ENCODE data around the gene ANGEL1. TPM values are rescaled to one million over a fixed set of nuclear protein-coding genes. Genes with fewer than 3 reads are reported as not detected.

ANGEL1 gene
- total RNA-seq (8.5 TPM), polyA plus RNA-seq (ENCODE audit: insufficient read depth in 1 of 8, insufficient read length in 8 of 8, low replicate concordance in 1 of 8) (10 to 100 TPM; 12.6 to 24.1 (median 15.8) TPM)
- long read RNA-seq, donor 1, full-length matches to known transcripts: 1 of 1 reads
- long read RNA-seq, donor 1, partial matches to known transcripts: 0 of 1 reads
- long read RNA-seq, donor 1, other reads (novel, unspliced or antisense): 0 of 1 reads
- long read RNA-seq, donor 2: 0 reads
- long read RNA-seq, donor 3, full-length matches to known transcripts: 4 of 4 reads
- long read RNA-seq, donor 3, partial matches to known transcripts: 0 of 4 reads
- long read RNA-seq, donor 3, other reads (novel, unspliced or antisense): 0 of 4 reads
- long read RNA-seq, donor 4, full-length matches to known transcripts: 3 of 3 reads
- long read RNA-seq, donor 4, partial matches to known transcripts: 0 of 3 reads
- long read RNA-seq, donor 4, other reads (novel, unspliced or antisense): 0 of 3 reads
- long read RNA-seq, donor 5, full-length matches to known transcripts: 8 of 8 reads
- long read RNA-seq, donor 5, partial matches to known transcripts: 0 of 8 reads
- long read RNA-seq, donor 5, other reads (novel, unspliced or antisense): 0 of 8 reads
- long read RNA-seq, donor 6, full-length matches to known transcripts: 5 of 10 reads
- long read RNA-seq, donor 6, partial matches to known transcripts: 5 of 10 reads
- long read RNA-seq, donor 6, other reads (novel, unspliced or antisense): 0 of 10 reads
- long read RNA-seq, donor 7: 0 reads
- long read RNA-seq, donor 8, full-length matches to known transcripts: 1 of 1 reads
- long read RNA-seq, donor 8, partial matches to known transcripts: 0 of 1 reads
- long read RNA-seq, donor 8, other reads (novel, unspliced or antisense): 0 of 1 reads
- long read RNA-seq, donor 9, full-length matches to known transcripts: 1 of 1 reads
- long read RNA-seq, donor 9, partial matches to known transcripts: 0 of 1 reads
- long read RNA-seq, donor 9, other reads (novel, unspliced or antisense): 0 of 1 reads
- long read RNA-seq, donor 10, full-length matches to known transcripts: 1 of 1 reads
- long read RNA-seq, donor 10, partial matches to known transcripts: 0 of 1 reads
- long read RNA-seq, donor 10, other reads (novel, unspliced or antisense): 0 of 1 reads
- long read RNA-seq, donor 11, full-length matches to known transcripts: 1 of 1 reads
- long read RNA-seq, donor 11, partial matches to known transcripts: 0 of 1 reads
- long read RNA-seq, donor 11, other reads (novel, unspliced or antisense): 0 of 1 reads

GRCh38 chr14:76812422-76813383, at the start of gene ANGEL1:
ANGEL1 (minus strand) TSS chr14:76812882; CDS start chr14:76812827, 55 bp downstream.
- H3K27me3 ChIP-seq (ENCODE audit: control insufficient read depth, insufficient read depth, low read length): no peaks in the 10 kb centered on the region
- DNase-seq: peak; percentile 97
- H3K9me3 ChIP-seq (replicated peaks; ENCODE audit: control insufficient read depth, low read depth, low read length): no peaks in the 10 kb centered on the region
- peaks cover 38% of the 10 kb centered on the region for H3K4me1 ChIP-seq (ENCODE audit: control insufficient read depth, insufficient read depth, low read length)
- H3K27ac ChIP-seq (ENCODE audit: low read length): peak within 1 kb of the TSS; percentile 82
- peak within 1 kb of the TSS; percentile 89 for H3K4me3 ChIP-seq (ENCODE audit: low read length)
- peaks cover 17% of the 10 kb centered on the region for H3K36me3 ChIP-seq (ENCODE audit: control insufficient read depth, insufficient read depth, low read length)
- 3% methylated on average over 63 of the region's 69 CpGs for WGBS (ENCODE audit: insufficient coverage)

- DNase-seq: no peak
- H3K9me3 ChIP-seq (replicated peaks; ENCODE audit: control insufficient read depth, low read depth, low read length): no peaks in the 10 kb centered on the region
- H3K27ac ChIP-seq (ENCODE audit: low read length): no peak overlapping the region
- no peak overlapping the region for H3K4me3 ChIP-seq (ENCODE audit: low read length)
- no peaks in the 10 kb centered on the region for H3K27me3 ChIP-seq (ENCODE audit: control insufficient read depth, insufficient read depth, low read length)
- H3K4me1 ChIP-seq (ENCODE audit: control insufficient read depth, insufficient read depth, low read length): peaks cover 27% of the 10 kb centered on the region
- no peaks in the 10 kb centered on the region for H3K36me3 ChIP-seq (ENCODE audit: control insufficient read depth, insufficient read depth, low read length)
- 53% methylated on average over 7 of the region's 10 CpGs for WGBS (ENCODE audit: insufficient coverage)
Observed at GRCh38 chr14:76861574-76862255, 49.0 kb upstream of the ANGEL1 start.

DNA sequence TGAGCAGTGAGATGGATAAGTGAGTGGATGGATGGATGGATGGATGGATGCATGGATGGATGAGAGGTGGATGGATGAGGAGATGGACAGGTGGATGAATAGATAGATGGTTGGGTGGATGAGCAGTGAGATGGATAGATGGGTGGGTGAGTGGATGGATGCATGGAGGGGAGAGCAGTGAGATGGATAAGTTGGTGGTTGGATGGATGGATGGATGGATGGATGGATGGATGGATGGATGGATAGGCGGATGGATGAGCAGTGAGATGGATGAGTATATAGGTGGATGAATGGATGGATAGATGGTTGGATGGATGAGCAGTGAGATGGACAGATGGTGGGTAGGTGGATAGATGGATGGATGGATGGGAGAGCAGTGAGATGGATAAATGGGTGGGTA, 44.1 kb upstream of the ANGEL1 start:
- no peaks in the 10 kb centered on the region for H3K36me3 ChIP-seq (ENCODE audit: control insufficient read depth, insufficient read depth, low read length)
- H3K4me1 ChIP-seq (ENCODE audit: control insufficient read depth, insufficient read depth, low read length): no peaks in the 10 kb centered on the region
- no peaks in the 10 kb centered on the region for H3K27me3 ChIP-seq (ENCODE audit: control insufficient read depth, insufficient read depth, low read length)
- no peak overlapping the region for H3K27ac ChIP-seq (ENCODE audit: low read length)
- DNase-seq: no peak
- WGBS (ENCODE audit: insufficient coverage): 82% methylated on average over 1 of the region's 1 CpG
- no peak overlapping the region for H3K4me3 ChIP-seq (ENCODE audit: low read length)
- H3K9me3 ChIP-seq (replicated peaks; ENCODE audit: control insufficient read depth, low read depth, low read length): no peaks in the 10 kb centered on the region

DNA sequence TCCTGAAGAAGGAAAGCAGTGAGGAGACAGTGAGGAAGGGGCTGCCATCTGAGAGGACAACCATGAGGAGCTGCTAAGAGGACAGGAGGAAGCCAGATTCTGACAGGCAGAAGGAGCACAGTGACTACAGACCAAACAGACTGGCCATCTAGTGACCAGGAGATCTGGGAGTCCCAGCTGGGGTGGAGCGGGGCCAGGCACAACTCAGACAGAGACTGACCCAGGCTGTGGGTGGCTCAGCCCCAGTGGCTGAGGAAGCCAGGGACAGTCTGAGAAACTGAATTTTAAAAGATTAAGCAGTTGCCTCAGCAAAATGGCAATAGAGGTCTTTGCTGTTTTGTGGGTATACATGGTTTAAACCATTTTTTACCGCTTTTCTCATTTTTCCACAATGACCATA, 42.4 kb upstream of the ANGEL1 start:
- Histone ChIP-seq H3K27ac (ENCODE audit: low read length) (no peak overlapping the region), H3K4me3 (ENCODE audit: low read length) (no peak overlapping the region), H3K4me1 (ENCODE audit: control insufficient read depth, insufficient read depth, low read length) (no peaks in the 10 kb centered on the region), H3K27me3 (ENCODE audit: control insufficient read depth, insufficient read depth, low read length) (no peaks in the 10 kb centered on the region), H3K36me3 (ENCODE audit: control insufficient read depth, insufficient read depth, low read length) (no peaks in the 10 kb centered on the region), H3K9me3 (replicated peaks; ENCODE audit: control insufficient read depth, low read depth, low read length) (no peaks in the 10 kb centered on the region)
- DNase-seq: no peak
- 69% methylated on average over 1 of the region's 2 CpGs for WGBS (ENCODE audit: insufficient coverage)

- no peak overlapping the region for H3K27ac ChIP-seq (ENCODE audit: low read length)
- no peaks in the 10 kb centered on the region for H3K27me3 ChIP-seq (ENCODE audit: control insufficient read depth, insufficient read depth, low read length)
- peaks cover 6% of the 10 kb centered on the region for H3K4me1 ChIP-seq (ENCODE audit: control insufficient read depth, insufficient read depth, low read length)
- no peaks in the 10 kb centered on the region for H3K36me3 ChIP-seq (ENCODE audit: control insufficient read depth, insufficient read depth, low read length)
- no peak for DNase-seq
- WGBS (ENCODE audit: insufficient coverage): 80% methylated on average over 4 of the region's 6 CpGs
- H3K9me3 ChIP-seq (replicated peaks; ENCODE audit: control insufficient read depth, low read depth, low read length): no peaks in the 10 kb centered on the region
- no peak overlapping the region for H3K4me3 ChIP-seq (ENCODE audit: low read length)
Observed at GRCh38 chr14:76848879-76849278, 36.2 kb upstream of the ANGEL1 start.

GRCh38 chr14:76846331-76847047, 33.8 kb upstream of the ANGEL1 start:
- Histone ChIP-seq H3K36me3 (ENCODE audit: control insufficient read depth, insufficient read depth, low read length) (no peaks in the 10 kb centered on the region), H3K27me3 (ENCODE audit: control insufficient read depth, insufficient read depth, low read length) (no peaks in the 10 kb centered on the region), H3K4me3 (ENCODE audit: low read length) (no peak overlapping the region), H3K27ac (ENCODE audit: low read length) (no peak overlapping the region), H3K9me3 (replicated peaks; ENCODE audit: control insufficient read depth, low read depth, low read length) (no peaks in the 10 kb centered on the region), H3K4me1 (ENCODE audit: control insufficient read depth, insufficient read depth, low read length) (peaks cover 6% of the 10 kb centered on the region)
- DNase-seq: no peak
- WGBS (ENCODE audit: insufficient coverage): 66% methylated on average over 6 of the region's 7 CpGs

DNA sequence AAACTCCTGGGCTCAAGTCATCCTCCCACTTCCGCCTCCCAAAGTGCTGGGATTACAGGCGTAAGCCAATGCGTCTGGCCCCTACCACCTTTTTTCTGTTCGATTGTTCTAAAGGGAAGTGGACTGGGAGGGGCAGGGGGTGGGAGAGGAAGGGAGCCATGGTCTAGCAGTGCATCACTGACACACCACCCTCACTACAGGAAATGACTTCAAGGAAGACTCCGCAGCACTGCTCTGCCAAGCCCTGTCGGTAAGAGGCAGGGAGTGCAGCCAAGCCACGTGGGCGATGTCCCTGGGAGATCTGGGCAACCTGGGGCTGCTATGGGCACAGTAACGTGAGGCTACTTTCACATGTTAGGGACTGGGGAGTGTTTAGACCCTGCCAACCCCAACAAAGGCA, 31.5 kb upstream of the ANGEL1 start:
- H3K4me3 ChIP-seq (ENCODE audit: low read length): no peak overlapping the region
- peaks cover 6% of the 10 kb centered on the region for H3K4me1 ChIP-seq (ENCODE audit: control insufficient read depth, insufficient read depth, low read length)
- WGBS (ENCODE audit: insufficient coverage): no CpG with 5 or more reads among the region's 9 CpGs
- H3K27ac ChIP-seq (ENCODE audit: low read length): peak overlapping the region; percentile 69
- peak; percentile 65 for DNase-seq
- no peaks in the 10 kb centered on the region for H3K9me3 ChIP-seq (replicated peaks; ENCODE audit: control insufficient read depth, low read depth, low read length)
- no peaks in the 10 kb centered on the region for H3K36me3 ChIP-seq (ENCODE audit: control insufficient read depth, insufficient read depth, low read length)
- no peaks in the 10 kb centered on the region for H3K27me3 ChIP-seq (ENCODE audit: control insufficient read depth, insufficient read depth, low read length)

GRCh38 chr14:76842414-76842813, 29.7 kb upstream of the ANGEL1 start:
- no peak for DNase-seq
- no peaks in the 10 kb centered on the region for H3K9me3 ChIP-seq (replicated peaks; ENCODE audit: control insufficient read depth, low read depth, low read length)
- H3K36me3 ChIP-seq (ENCODE audit: control insufficient read depth, insufficient read depth, low read length): no peaks in the 10 kb centered on the region
- H3K4me3 ChIP-seq (ENCODE audit: low read length): no peak overlapping the region
- H3K27ac ChIP-seq (ENCODE audit: low read length): no peak overlapping the region
- H3K27me3 ChIP-seq (ENCODE audit: control insufficient read depth, insufficient read depth, low read length): no peaks in the 10 kb centered on the region
- H3K4me1 ChIP-seq (ENCODE audit: control insufficient read depth, insufficient read depth, low read length): peaks cover 6% of the 10 kb centered on the region
